Heart left ventricle (tissue), 16 donors: ENCODE results near the gene HADHB. TPM values are rescaled to one million over a fixed set of nuclear protein-coding genes. Genes with fewer than 3 reads are reported as not detected.
A peak's percentile ranks its signal among the peaks of the same experiment; 100 is the strongest.

Experiments
- ATAC-seq, 4 donors: fragments of 200-7000 bp; cut with Tn5 transposase; one replicate each; pipeline ENCODE4 v1.9.1; 2020 to 2022; ENCODE audit warnings: moderate library complexity in 4 of 4, mild to moderate bottlenecking in 3 of 4, moderate number of reproducible peaks in 1 of 4
- DNase-seq, 5 donors: peaks; one replicate each; pipeline ENCODE4 v3.0.0-alpha.2; 2020
- H3K27ac ChIP-seq, 12 donors: fragments of 200-600 bp; sonication (generic) in 4 of 12; one replicate each; pipeline versions ENCODE4 v1.5.0 to v1.8.0; 2016 to 2022; ENCODE audit warnings: mild to moderate bottlenecking in 2 of 12
- H3K27me3 ChIP-seq, 9 donors: fragments of 200-600 bp; sonication (generic) in 2 of 9; one replicate each; pipeline versions ENCODE4 v1.5.1 to v1.8.0; 2016 to 2022; ENCODE audit warnings: mild to moderate bottlenecking in 3 of 9
- H3K36me3 ChIP-seq, 9 donors: fragments of 200-600 bp; sonication (generic) in 2 of 9; one replicate each; pipeline versions ENCODE4 v1.5.0 to v1.8.0; 2018 to 2022; ENCODE audit warnings: mild to moderate bottlenecking in 2 of 9
- H3K4me1 ChIP-seq, 12 donors: fragments of 200-600 bp; sonication (generic) in 4 of 12; one replicate each; pipeline versions ENCODE4 v1.5.0 to v1.8.0; 2016 to 2022; ENCODE audit warnings: mild to moderate bottlenecking in 3 of 12
- H3K4me3 ChIP-seq, 12 donors: fragments of 200-600 bp; sonication (generic) in 4 of 12; one replicate each; pipeline versions ENCODE4 v1.5.0 to v1.8.0; 2017 to 2022; ENCODE audit warnings: mild to moderate bottlenecking in 9 of 12, moderate library complexity in 4 of 12
- H3K9me3 ChIP-seq, 12 donors: fragments of 200-600 bp; sonication (generic) in 4 of 12; one replicate each; pipeline versions ENCODE4 v1.5.0 to v1.8.0; 2016 to 2022; ENCODE audit warnings: mild to moderate bottlenecking in 1 of 12
- CTCF ChIP-seq, 12 donors: fragments of 200-600 bp; sonication (generic) in 4 of 12; IDR thresholded peaks; one replicate each; pipeline versions ENCODE4 v1.5.0 to v1.8.0; 2018 to 2022; ENCODE audit warnings: antibody characterized with exemption in 12 of 12, mild to moderate bottlenecking in 5 of 12
- POLR2A ChIP-seq, 2 donors: fragments of 450-650 bp; IDR thresholded peaks; one replicate each; pipeline ENCODE4 v1.6.1; 2017; ENCODE audit warnings: antibody characterized with exemption in 2 of 2, mild to moderate bottlenecking in 2 of 2, moderate library complexity in 2 of 2
- WGBS, 4 donors: extraction: QIAGEN DNeasy Blood & Tissue Kit in 2 of 4; methylation state at CpG; one replicate each; pipeline versions ENCODE4 v1.1.5 to v1.1.7; 2013 to 2018; 5-methylcytosine and 5-hydroxymethylcytosine counted together
- intact Hi-C, 10 donors: fragments of 100-400 bp; cut with DNase I; formaldehyde crosslinking; loops; one replicate each; pipeline versions ENCODE4 v1.11.1 to v1.14.2; 2022
- polyA plus RNA-seq, 2 donors: library from polyadenylated mRNA; stranded (reverse); fragments of 200-250 nt; gene quantifications; one replicate each; pipeline ENCODE4 v1.2.3, GENCODE V29; 2013
- total RNA-seq, 9 donors: library from RNA; depleted of rRNA in 2 of 9; stranded (reverse); fragments of >200 nt in 2 of 9; fragmentation: NEBNext Ultra II Directional in 3 of 9; extraction: Animal tissue kit (Norgen Biotek cat#: 25700) in 3 of 9; gene quantifications; one replicate each; pipeline versions ENCODE4 v1.1.0 to v1.2.4, GENCODE V29; 2016 to 2023
- donor health status: ischemic (EF 13 %, LVEDD 7.1; RV severe dilation, severe dysfunction).
- donor health status: healthy with polysubstance abuse.
- donor health status: DM: no; HTN: yes; CAD: no.
- donor health status: DM: no; HTN: no; CAD: no.
- donor health status: ischemic (EF 25% LVEDD 6.9; RV normal size, moderate dysfunction).
- donor health status: ischemic (EF 25% LVEDD 5.7; RV mildly dilated, moderate dysfunction).
- donor health status: healthy.
- donor health status: DM: yes; HTN: yes; CAD: no.
- donor health status: ischemic (EF 35%, LVEDD 5.7; RV mildly dilated, moderate dysfunction).
- donor health status: nonischemic (EF 11% LVEDD 7.7; RV severe dilation, severe dysfunction).
- donor health status: DM: yes; HTN: yes; CAD: no.
- donor health status: PGD.
- donor health status: ischemic (EF 29% LVEDD 5.4; RV normal size, mild dysfunction).
- donor health status: nonischemic (EF 23%, LVEDD 6.1; RV moderate dilation, normal function).

HADHB gene
- total and polyA plus RNA-seq, 11 donors, result 526 to 1,915 (median 797) TPM

GRCh38 chr2:26273501-26273900, 28.8 kb downstream of the HADHB start:
- DNase-seq (no peak), ATAC-seq (no peak)
- intact Hi-C loops, result loop anchor here in 3 of 10 donors (2.0 to 5.0 kb wide), 3 partner anchors 17 to 36 kb away; partner anchors contain the start of genes HADHA (in 1 of the 3) and HADHB (in 1 of the 3)
- no peaks in the 10 kb centered on the region for H3K27me3 ChIP-seq
- peaks cover 0 to 66% (median 26%) of the 10 kb centered on the region in 12 donors for H3K4me1 ChIP-seq
- H3K36me3 ChIP-seq, result peaks cover 2 to 68% (median 47%) of the 10 kb centered on the region in 9 donors
- peak overlapping the region; percentile 55 to 90 (median 77) for H3K27ac ChIP-seq
- H3K9me3 ChIP-seq, result no peaks in the 10 kb centered on the region
- TF ChIP-seq CTCF (IDR thresholded peaks at IDR 0.05), result no peak
- TF ChIP-seq POLR2A (IDR thresholded peaks at IDR 0.05), result no peak
- H3K4me3 ChIP-seq, result no peak overlapping the region
- whole genome bisulfite sequencing, 4 donors, result 36 to 62% (median 49%) methylated on average over 2 of the region's 2 CpGs

GRCh38 chr2:26274058-26274613, 29.4 kb downstream of the HADHB start:
- H3K36me3 ChIP-seq, result peaks cover 2 to 74% (median 53%) of the 10 kb centered on the region in 9 donors
- intact Hi-C loops, result loop anchor here in 4 of 10 donors (1.0 to 5.0 kb wide), 4 partner anchors 29 to 37 kb away; partner anchors contain the start of genes HADHA (in 1 of the 4) and HADHB (in 1 of the 4)
- H3K27me3 ChIP-seq, result no peaks in the 10 kb centered on the region
- no peak overlapping the region for H3K4me3 ChIP-seq
- H3K27ac ChIP-seq, result peak overlapping the region; percentile 55 to 90 (median 77)
- DNase-seq, result peak in 4 of 5 donors; percentile 29 to 57 (median 38)
- TF ChIP-seq CTCF (IDR thresholded peaks at IDR 0.05) (no peak), POLR2A (IDR thresholded peaks at IDR 0.05) (no peak)
- peak; percentile 91 to 94 (median 92) for ATAC-seq
- no peaks in the 10 kb centered on the region for H3K9me3 ChIP-seq
- WGBS, 4 donors, result 9 to 17% (median 14%) methylated on average over 5 of the region's 5 CpGs
- H3K4me1 ChIP-seq, result peaks cover 0 to 59% (median 26%) of the 10 kb centered on the region in 12 donors

- TF ChIP-seq CTCF (IDR thresholded peaks at IDR 0.05) (no peak), POLR2A (IDR thresholded peaks at IDR 0.05) (no peak)
- peaks cover 3 to 92% (median 67%) of the 10 kb centered on the region in 9 donors for H3K36me3 ChIP-seq
- intact Hi-C loops, result loop anchor here in 2 of 10 donors (5.0 kb wide), 2 partner anchors 34 to 39 kb away; partner anchors contain the start of genes HADHA (in 1 of the 2) and HADHB (in 1 of the 2)
Observed at GRCh38 chr2:26276484-26277227, 31.9 kb downstream of the HADHB start.

GRCh38 chr2:26279886-26280285, 35.1 kb downstream of the HADHB start:
- Histone ChIP-seq H3K27me3 (no peaks in the 10 kb centered on the region), H3K36me3 (peaks cover 5 to 100% (median 87%) of the 10 kb centered on the region in 9 donors), H3K4me3 (no peak overlapping the region), H3K27ac (peak overlapping the region in 1 of 12 donors; percentile 9), H3K4me1 (peaks cover 0 to 16% (median 7%) of the 10 kb centered on the region in 12 donors), H3K9me3 (no peaks in the 10 kb centered on the region)
- ATAC-seq (no peak), DNase-seq (no peak)
- no peak for TF ChIP-seq CTCF (IDR thresholded peaks at IDR 0.05)
- TF ChIP-seq POLR2A (IDR thresholded peaks at IDR 0.05), result no peak
- intact Hi-C loops, result loop anchor here in 2 of 10 donors (5.0 kb wide), 2 partner anchors 38 to 43 kb away; partner anchors contain the start of genes HADHA (in 1 of the 2) and HADHB (in 1 of the 2)
- WGBS, 4 donors, result 89 to 93% (median 92%) methylated on average over 3 of the region's 3 CpGs

More at GRCh38 chr2:26276484-26277227, 31.9 kb downstream of the HADHB start:
- Histone ChIP-seq H3K4me1 (peaks cover 0 to 41% (median 24%) of the 10 kb centered on the region in 12 donors), H3K27ac (peak overlapping the region in 2 of 12 donors; percentile 36 to 79), H3K4me3 (no peak overlapping the region), H3K9me3 (no peaks in the 10 kb centered on the region), H3K27me3 (no peaks in the 10 kb centered on the region)
- no peak for DNase-seq
- ATAC-seq, result no peak
- 78 to 85% (median 81%) methylated on average over 4 of the region's 4 CpGs for WGBS, 4 donors
